Activated CD4-positive, alpha-beta T cell treated with anti-CD3 and anti-CD28 coated beads, Interleukin-2, amount 10 ng/mL, durations not matched to agents 24 days and 14 days (primary cell): Measurements from ENCODE around the gene ABL2. TPM values are rescaled to one million over a fixed set of nuclear protein-coding genes. Genes with fewer than 3 reads are reported as not detected.

Experiments used
- total RNA-seq: library from RNA; stranded (reverse); gene quantifications from 2 replicates; pipeline ENCODE4 v1.2.3, GENCODE V29; 2022

ABL2 gene
- total RNA-seq, 1 donor from 2014 or later: 11.1 TPM

Other genes with a start within 250 kb of the ABL2 start
- 40.4 and 45.2 TPM in 2 replicates for gene FAM20B, start 203.8 kb downstream of the ABL2 start, total RNA-seq
- gene TOR3A, start 147.6 kb downstream of the ABL2 start, total RNA-seq: 41.6 and 44.3 TPM in 2 replicates
- 52.2 and 54.4 TPM in 2 replicates for gene SOAT1, start 64.1 kb upstream of the ABL2 start, total RNA-seq
- gene AXDND1, start 136.3 kb upstream of the ABL2 start, total RNA-seq: 0.21 TPM in 1 of 2 replicates, not detected in the other